Raji (cell line): ENCODE data around the gene PHAF1.

Experiments
- POLR2A ChIP-seq: IDR thresholded peaks from 2 replicates; pipeline ENCODE4 v1.6.1; 2011; ENCODE audit warnings: low read depth, low read length, control low read depth; ENCODE audit not compliant: insufficient read depth

The PHAF1 gene

GRCh38 chr16:67093098-67093726 lies 16.5 kb upstream of the PHAF1 start:
- no peak for TF ChIP-seq POLR2A

- no peak for TF ChIP-seq POLR2A
Observed at GRCh38 chr16:67098599-67098998, 11.1 kb upstream of the PHAF1 start.

GRCh38 chr16:67100569-67101310 lies 9.0 kb upstream of the PHAF1 start:
- no peak for TF ChIP-seq POLR2A

GRCh38 chr16:67101311-67102082 lies 8.2 kb upstream of the PHAF1 start:
- no peak for TF ChIP-seq POLR2A

GRCh38 chr16:67104061-67104460 lies 5.7 kb upstream of the PHAF1 start:
- TF ChIP-seq POLR2A, result no peak

GRCh38 chr16:67104845-67105244 lies 4.9 kb upstream of the PHAF1 start:
- TF ChIP-seq POLR2A, result no peak

- TF ChIP-seq POLR2A, result no peak
Observed at GRCh38 chr16:67105246-67105645, 4.5 kb upstream of the PHAF1 start.

- TF ChIP-seq POLR2A, result no peak
Observed at GRCh38 chr16:67105881-67106280, 3.9 kb upstream of the PHAF1 start.

- no peak for TF ChIP-seq POLR2A
Observed at GRCh38 chr16:67108489-67108888, 1.3 kb upstream of the PHAF1 start.

- TF ChIP-seq POLR2A, result no peak
Observed at GRCh38 chr16:67108931-67109406, 772 bp upstream of the PHAF1 start.

- TF ChIP-seq POLR2A, result no peak
Observed at GRCh38 chr16:67111951-67112444, 2.3 kb downstream of the PHAF1 start.

- no peak for TF ChIP-seq POLR2A
Observed at GRCh38 chr16:67112591-67113399, 3.1 kb downstream of the PHAF1 start.

- no peak for TF ChIP-seq POLR2A
Observed at GRCh38 chr16:67114793-67115192, 5.1 kb downstream of the PHAF1 start.

- no peak for TF ChIP-seq POLR2A
Observed at GRCh38 chr16:67115639-67116038, 5.9 kb downstream of the PHAF1 start.
